ENCODE results near the gene BTBD19. TPM values are rescaled to one million over a fixed set of nuclear protein-coding genes. Genes with fewer than 3 reads are reported as not detected.

BTBD19 gene
- polyA plus RNA-seq, 2 of the 4 experiments (the other 2 are of a cell fraction), result 4.7 to 7.4 TPM

GRCh38 chr1:44860331-44860730, 52.0 kb downstream of the BTBD19 start:
- WGBS (ENCODE audit: missing lambda C conversion rate), result 83% methylated on average over 1 of the region's 1 CpG
- Histone ChIP-seq H3K4me2 (no peak overlapping the region), H3K9me3 (no peaks in the 10 kb centered on the region), H3K4me3 (no peak overlapping the region), H3K4me1 (no peaks in the 10 kb centered on the region), H3K27ac (no peak overlapping the region)
- no peak for ATAC-seq
- ChIA-PET POLR2A (no interaction called here), CTCF (interaction anchor here (0.9 kb wide), 1 partner anchor 10 kb away, joined by 3 read pairs; no protein-coding TSS in a partner anchor)
- TF ChIP-seq HEYL (CRISPR knock-in tag; IDR thresholded peaks at IDR 0.05), result no peak
- no peak for TF ChIP-seq USF2 (IDR thresholded peaks at IDR 0.05)
- no peak for TF ChIP-seq ZC3H11A (IDR thresholded peaks at IDR 0.05)
- no peak for TF ChIP-seq ELK1 (IDR thresholded peaks at IDR 0.05; ENCODE audit: low read depth, low read length)
- TF ChIP-seq SMC3 (IDR thresholded peaks at IDR 0.05), result no peak
- TF ChIP-seq MAX (IDR thresholded peaks at IDR 0.05), result no peak
- no peak for TF ChIP-seq E2F6 (IDR thresholded peaks at IDR 0.05; ENCODE audit: borderline replicate concordance, low read depth)
- no peak for FAIRE-seq
- no peak for DNase-seq (ENCODE audit: low read depth in 1 of 2, low spot score in 1 of 2)

GRCh38 chr1:44860891-44861425, 52.6 kb downstream of the BTBD19 start:
- H3K9me3 ChIP-seq, result no peaks in the 10 kb centered on the region
- no peak for ATAC-seq
- WGBS (ENCODE audit: missing lambda C conversion rate), result 75% methylated on average over 1 of the region's 1 CpG
- TF ChIP-seq TP53 (CRISPR knock-in tag; IDR thresholded peaks at IDR 0.05) (no peak), NFE2L2 (conservative IDR thresholded peaks at IDR 0.05; ENCODE audit: low read length) (no peak), MAZ (IDR thresholded peaks at IDR 0.05; ENCODE audit: borderline replicate concordance, low read depth, low read length) (no peak), USF2 (IDR thresholded peaks at IDR 0.05) (no peak), FOXS1 (CRISPR knock-in tag; IDR thresholded peaks at IDR 0.05) (no peak), ZSCAN20 (CRISPR knock-in tag; IDR thresholded peaks at IDR 0.05) (no peak), CBX2 (IDR thresholded peaks at IDR 0.05; ENCODE audit: borderline replicate concordance, low read depth) (no peak), ATOH8 (CRISPR knock-in tag; IDR thresholded peaks at IDR 0.05; ENCODE audit: low read depth) (no peak), MAFK (IDR thresholded peaks at IDR 0.05; ENCODE audit: partially characterized antibody) (no peak)
- H3K4me1 ChIP-seq, result no peaks in the 10 kb centered on the region
- ChIA-PET POLR2A (no interaction called here), CTCF (interaction anchor here (1.2 kb wide), 1 partner anchor 16 kb away, joined by 4 read pairs; no protein-coding TSS in a partner anchor)
- H3K4me3 ChIP-seq, result no peak overlapping the region
- no peak overlapping the region for H3K27ac ChIP-seq
- FAIRE-seq, result no peak
- no peak for DNase-seq (ENCODE audit: low read depth in 1 of 2, low spot score in 1 of 2)
- no peak overlapping the region for H3K4me2 ChIP-seq

GRCh38 chr1:44862829-44863401, 54.6 kb downstream of the BTBD19 start:
- ATAC-seq (no peak), FAIRE-seq (no peak), DNase-seq (ENCODE audit: low read depth in 1 of 2, low spot score in 1 of 2) (no peak)
- Histone ChIP-seq H3K4me1 (no peaks in the 10 kb centered on the region), H3K27ac (no peak overlapping the region), H3K9me3 (no peaks in the 10 kb centered on the region), H3K4me2 (no peak overlapping the region), H3K4me3 (no peak overlapping the region)
- ChIA-PET POLR2A (no interaction called here), CTCF (interaction anchor here (0.5 kb wide), 1 partner anchor 12 kb away, joined by 4 read pairs; no protein-coding TSS in a partner anchor)
- TF ChIP-seq RARB (CRISPR knock-in tag; IDR thresholded peaks at IDR 0.05), result no peak
- no peak for TF ChIP-seq MAX (IDR thresholded peaks at IDR 0.05)
- TF ChIP-seq MAFK (IDR thresholded peaks at IDR 0.05; ENCODE audit: partially characterized antibody), result no peak
- TF ChIP-seq EHF (CRISPR knock-in tag; IDR thresholded peaks at IDR 0.05), result no peak
- TF ChIP-seq CBX8 (IDR thresholded peaks at IDR 0.05), result no peak
- TF ChIP-seq ELK1 (IDR thresholded peaks at IDR 0.05; ENCODE audit: low read depth, low read length), result no peak
- TF ChIP-seq BCL3 (IDR thresholded peaks at IDR 0.05), result no peak
- no peak for TF ChIP-seq MAZ (IDR thresholded peaks at IDR 0.05; ENCODE audit: borderline replicate concordance, low read depth, low read length)
- TF ChIP-seq NR3C1 (IDR thresholded peaks at IDR 0.05), result no peak
- WGBS (ENCODE audit: missing lambda C conversion rate), result 94% methylated on average over 5 of the region's 5 CpGs
